ENCODE measurements around the gene CAPN12.
"Not testable (repeated sequence)": the region's sequence is repeated elsewhere in the genome, so short reads cannot be mapped to it uniquely, and the experiment has no call there.

Gene CAPN12

GRCh38 chr19:38786572-38787265 is 42.4 kb upstream of the CAPN12 start:
- TF ChIP-seq CTCF (IDR thresholded peaks at IDR 0.05; ENCODE audit: low read depth, low read length), result no peak
- H3K4me3 ChIP-seq (ENCODE audit: low read depth, low read length), result no peak overlapping the region

- H3K4me3 ChIP-seq (ENCODE audit: low read depth, low read length), result not testable (repeated sequence)
These were observed 41.8 kb upstream of the CAPN12 start for GRCh38 chr19:38786061-38786460.

- no peak overlapping the region for H3K4me3 ChIP-seq (ENCODE audit: low read depth, low read length)
- no peak for TF ChIP-seq CTCF (IDR thresholded peaks at IDR 0.05; ENCODE audit: low read depth, low read length)
These were observed 41.0 kb upstream of the CAPN12 start for GRCh38 chr19:38785187-38785699.

DNA sequence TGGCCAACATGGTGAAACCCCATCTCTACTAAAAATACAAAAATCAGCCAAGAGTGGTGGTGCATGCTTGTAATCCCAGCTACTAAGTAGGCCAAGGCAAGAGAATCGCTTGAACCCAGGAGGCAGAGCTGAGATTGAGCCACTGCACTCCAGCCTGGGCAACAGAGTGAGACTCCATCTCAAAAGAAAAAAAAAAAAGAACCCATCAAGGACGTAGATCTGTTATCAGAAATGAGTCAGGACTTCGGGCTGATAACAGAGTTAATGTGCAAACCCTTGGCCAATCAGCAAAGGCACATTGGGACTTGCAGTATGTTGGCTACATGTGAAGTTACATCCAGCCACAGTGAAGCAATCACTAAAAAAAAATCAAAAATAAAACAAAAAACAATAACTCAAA is 40.0 kb upstream of the CAPN12 start:
- H3K4me3 ChIP-seq (ENCODE audit: low read depth, low read length), result no peak overlapping the region
- no peak for TF ChIP-seq CTCF (IDR thresholded peaks at IDR 0.05; ENCODE audit: low read depth, low read length)

GRCh38 chr19:38782212-38782611 is 37.9 kb upstream of the CAPN12 start:
- not testable (repeated sequence) for H3K4me3 ChIP-seq (ENCODE audit: low read depth, low read length)

DNA sequence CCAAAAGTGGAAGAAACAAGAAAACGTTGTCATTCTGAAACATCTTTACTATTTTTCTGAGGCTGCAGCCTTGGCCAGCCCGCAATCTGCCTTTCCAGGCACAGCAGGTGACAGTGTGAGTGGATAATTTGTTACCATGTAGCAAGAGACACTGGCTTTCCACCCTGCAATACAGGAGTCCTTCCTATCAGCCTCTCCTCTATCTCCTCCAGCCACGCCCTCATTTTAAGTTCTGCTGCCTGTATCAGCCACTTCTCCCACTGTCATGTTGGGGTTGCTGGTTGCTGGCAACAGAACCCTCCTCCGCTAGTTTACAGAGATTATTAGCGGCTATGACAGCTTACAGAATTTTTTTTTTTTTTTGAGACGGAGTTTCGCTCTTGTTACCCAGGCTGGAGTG is 36.8 kb upstream of the CAPN12 start:
- no peak for TF ChIP-seq CTCF (IDR thresholded peaks at IDR 0.05; ENCODE audit: low read depth, low read length)
- H3K4me3 ChIP-seq (ENCODE audit: low read depth, low read length), result no peak overlapping the region

GRCh38 chr19:38780443-38780842 is 36.2 kb upstream of the CAPN12 start:
- TF ChIP-seq CTCF (IDR thresholded peaks at IDR 0.05; ENCODE audit: low read depth, low read length), result no peak
- no peak overlapping the region for H3K4me3 ChIP-seq (ENCODE audit: low read depth, low read length)

GRCh38 chr19:38778733-38779132 is 34.5 kb upstream of the CAPN12 start:
- TF ChIP-seq CTCF (IDR thresholded peaks at IDR 0.05; ENCODE audit: low read depth, low read length), result no peak
- H3K4me3 ChIP-seq (ENCODE audit: low read depth, low read length), result no peak overlapping the region
